Panc1 (cell line): ENCODE measurements around the gene LCN1. TPM values are rescaled to one million over a fixed set of nuclear protein-coding genes. Genes with fewer than 3 reads are reported as not detected.

Experiments used
- ATAC-seq: fragments of 200-7000 bp; cut with Tn5 transposase; 2 replicates; pipeline ENCODE4 v1.9.1; 2020; ENCODE audit warnings: mild to moderate bottlenecking, moderate library complexity
- BruUV-seq: library from RNA; stranded (reverse); fragments of 400-500 nt; replicated peaks from 2 replicates; lab custom pipeline; 2021; lab: Mats Ljungman, UMichigan
- CTCF ChIA-PET: fragments of 300-600 bp; sonication (Branson Sonifier 250); formaldehyde crosslinking; loops from one replicate; lab custom pipeline; 2022; ENCODE audit warnings: antibody characterized with exemption; lab: Charles Lee
- POLR2A ChIA-PET: fragments of 300-600 bp; sonication (Branson Sonifier 250); formaldehyde crosslinking; loops from one replicate; lab custom pipeline; 2022; ENCODE audit warnings: antibody characterized with exemption; lab: Charles Lee
- DNase-seq: peaks from one replicate; pipeline ENCODE4 v3.0.0-alpha.2; 2010; ENCODE audit warnings: low read depth, low spot score
- H3K27ac ChIP-seq: 2 replicates; pipeline ENCODE4 v1.5.1; 2011; ENCODE audit warnings: mild to moderate bottlenecking, low read length, inconsistent platforms
- H3K27me3 ChIP-seq: fragments of 200-500 bp; sonication (Bioruptor generic); 2 replicates; pipeline ENCODE4 v1.6.0; 2014; ENCODE audit warnings: low read length, inconsistent platforms; ENCODE audit not compliant: control insufficient read depth, insufficient read depth
- H3K36me3 ChIP-seq: fragments of 200-500 bp; sonication (Bioruptor generic); 2 replicates; pipeline ENCODE4 v1.5.1; 2014; ENCODE audit warnings: inconsistent platforms, mild to moderate bottlenecking, low read length, moderate library complexity; ENCODE audit not compliant: control insufficient read depth, insufficient read depth
- H3K4me1 ChIP-seq: 2 replicates; pipeline ENCODE4 v1.5.1; 2011; ENCODE audit warnings: inconsistent platforms, mild to moderate bottlenecking, low read length, moderate library complexity; ENCODE audit not compliant: control insufficient read depth, insufficient read depth
- H3K4me3 ChIP-seq, 2 experiments: 2 replicates each; pipeline ENCODE4 v1.5.1; 2011 to 2012; ENCODE audit warnings: low read depth in 2 of 2, low read length in 2 of 2, mild to moderate bottlenecking in 2 of 2, inconsistent platforms in 1 of 2, moderate library complexity in 1 of 2
- H3K9me3 ChIP-seq: fragments of 200-500 bp; sonication (Bioruptor generic); 2 replicates; pipeline ENCODE4 v1.5.1; 2014; ENCODE audit warnings: low read depth, mild to moderate bottlenecking, inconsistent platforms, low read length, moderate library complexity; ENCODE audit not compliant: control insufficient read depth, insufficient read depth
- CTCF ChIP-seq: fragments of 450-650 bp; IDR thresholded peaks from 2 replicates; pipeline ENCODE4 v1.5.1; 2017; ENCODE audit warnings: mild to moderate bottlenecking
- POLR2AphosphoS5 ChIP-seq: IDR thresholded peaks from 2 replicates; pipeline ENCODE4 v1.6.1; 2012; ENCODE audit warnings: mild to moderate bottlenecking, low read depth, low read length, moderate library complexity
- REST ChIP-seq, 2 experiments: IDR thresholded peaks; 2 replicates each; pipeline ENCODE4 v1.6.1; 2011 to 2012; ENCODE audit warnings: low read depth in 2 of 2, control low read depth in 1 of 2, low read length in 1 of 2, mild to moderate bottlenecking in 1 of 2, moderate library complexity in 1 of 2; ENCODE audit not compliant: insufficient read depth in 1 of 2
- SIN3A ChIP-seq: IDR thresholded peaks from 2 replicates; pipeline ENCODE4 v1.6.1; 2012; ENCODE audit warnings: low read depth, mild to moderate bottlenecking, low read length, moderate library complexity, borderline replicate concordance; ENCODE audit not compliant: insufficient read depth
- TCF7L2 ChIP-seq: IDR thresholded peaks from 2 replicates; pipeline ENCODE4 v1.6.1; 2011; ENCODE audit warnings: mild to moderate bottlenecking, low read depth, low read length, inconsistent platforms
- in situ Hi-C: cut with HindIII; loops from 2 replicates; pipeline ENCODE4 v1.10.0; 2016; ENCODE audit warnings: low sequenced_read_pairs, low pct_unique_long_range_greater_than_20kb
- intact Hi-C: fragments of 100-400 bp; cut with micrococcal nuclease; formaldehyde crosslinking; loops from one replicate; pipeline ENCODE4 v1.10.0; 2022; ENCODE audit not compliant: unreplicated experiment
- total RNA-seq: library from RNA; stranded (reverse); gene quantifications from one replicate; pipeline ENCODE4 v1.2.1, GENCODE V29; 2021; ENCODE audit not compliant: unreplicated experiment

Gene LCN1
- total RNA-seq, 1 experiment from 2014 or later, result not detected

GRCh38 chr9:135563039-135563476 lies 41.8 kb downstream of the LCN1 start:
- ChIA-PET CTCF (no interaction called here), POLR2A (no interaction called here)
- no peak overlapping the region for H3K4me3 ChIP-seq
- no peaks in the 10 kb centered on the region for H3K36me3 ChIP-seq
- no TSS peak for BruUV-seq
- TF ChIP-seq SIN3A, result no peak
- no peak for TF ChIP-seq POLR2AphosphoS5
- no peak for TF ChIP-seq CTCF
- no peak for TF ChIP-seq REST (IDR thresholded peaks at IDR 0.05; ENCODE audit: insufficient read depth in 1 of 2, low read depth in 2 of 2, low read length in 1 of 2)
- no peak for TF ChIP-seq TCF7L2
- no peak for ATAC-seq
- H3K27me3 ChIP-seq, result no peaks in the 10 kb centered on the region
- DNase-seq, result no peak
- no peaks in the 10 kb centered on the region for H3K9me3 ChIP-seq
- in situ Hi-C loops (no loop called here), intact Hi-C loops (no loop called here)
- H3K27ac ChIP-seq, result no peak overlapping the region
- no peaks in the 10 kb centered on the region for H3K4me1 ChIP-seq

GRCh38 chr9:135563858-135564257 lies 42.6 kb downstream of the LCN1 start:
- CTCF ChIA-PET, result no interaction called here
- TF ChIP-seq REST (IDR thresholded peaks at IDR 0.05; ENCODE audit: insufficient read depth in 1 of 2, low read depth in 2 of 2, low read length in 1 of 2), result no peak
- no peak for TF ChIP-seq TCF7L2
- TF ChIP-seq CTCF, result no peak
- no peak for TF ChIP-seq SIN3A
- TF ChIP-seq POLR2AphosphoS5, result no peak
- POLR2A ChIA-PET, result no interaction called here
- no TSS peak for BruUV-seq
- intact Hi-C loops (no loop called here), in situ Hi-C loops (no loop called here)
- no peaks in the 10 kb centered on the region for H3K36me3 ChIP-seq
- H3K4me3 ChIP-seq, result no peak overlapping the region
- no peaks in the 10 kb centered on the region for H3K4me1 ChIP-seq
- no peaks in the 10 kb centered on the region for H3K27me3 ChIP-seq
- ATAC-seq (no peak), DNase-seq (no peak)
- H3K27ac ChIP-seq, result no peak overlapping the region
- no peaks in the 10 kb centered on the region for H3K9me3 ChIP-seq
